ENCODE results near the gene SENP1.

SENP1 gene

DNA sequence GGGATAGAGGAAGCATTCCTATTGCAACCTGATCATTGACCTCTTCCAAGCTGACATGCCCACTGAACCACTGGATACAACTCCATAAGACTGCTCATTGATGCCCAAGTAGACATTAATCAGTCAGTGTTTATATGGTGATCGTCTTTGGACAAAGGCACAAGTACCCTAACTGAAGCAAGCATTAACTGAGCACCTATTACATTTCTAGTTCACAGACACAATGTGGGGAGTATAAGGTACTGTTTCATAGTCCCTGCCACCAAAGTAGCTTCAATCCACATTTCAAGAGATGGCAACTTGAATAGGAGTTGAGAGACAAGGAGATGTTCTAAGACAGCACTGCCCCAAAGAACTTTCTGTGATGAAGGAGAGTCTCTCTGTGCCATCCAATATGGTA, 90.8 kb downstream of the SENP1 start:
- no peak for DNase-seq

DNA sequence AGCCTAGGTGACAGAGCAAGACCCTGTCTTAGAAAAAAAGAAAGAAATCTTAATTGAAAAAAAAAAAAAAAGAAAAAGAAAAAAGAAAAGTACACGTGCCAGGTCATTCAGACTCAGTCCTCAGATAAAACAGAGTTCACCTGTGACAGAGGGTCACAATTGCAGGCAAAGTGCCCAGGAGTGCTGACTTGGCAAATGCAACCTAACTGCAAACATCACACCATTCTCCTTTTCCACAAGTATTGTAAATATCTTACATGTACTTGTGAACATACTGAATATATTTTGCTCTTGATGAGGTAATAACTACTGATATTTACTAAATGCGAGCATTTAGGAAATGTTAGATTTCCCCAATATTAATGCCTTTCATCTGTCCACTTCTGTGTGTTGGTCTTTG, 92.6 kb downstream of the SENP1 start:
- no peak for DNase-seq

DNA sequence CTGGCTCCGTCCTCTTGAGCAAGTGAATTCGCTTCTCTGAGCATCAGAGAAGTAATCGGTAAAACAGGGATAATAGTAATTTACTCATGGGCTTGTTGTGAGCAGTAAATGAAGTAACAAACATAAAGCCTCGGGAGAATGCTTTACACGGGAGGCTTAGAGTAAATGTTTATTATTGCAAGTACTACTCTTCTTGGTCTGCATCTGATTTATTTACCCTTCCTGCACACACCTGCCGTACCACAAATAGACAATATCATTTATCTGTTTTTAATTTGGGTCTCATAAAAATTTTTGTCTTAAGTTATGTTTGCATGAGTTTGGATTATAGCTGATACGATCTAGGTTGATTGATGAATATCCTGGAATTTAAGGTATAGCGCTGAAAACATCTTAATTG, 93.8 kb downstream of the SENP1 start:
- DNase-seq = no peak

DNA sequence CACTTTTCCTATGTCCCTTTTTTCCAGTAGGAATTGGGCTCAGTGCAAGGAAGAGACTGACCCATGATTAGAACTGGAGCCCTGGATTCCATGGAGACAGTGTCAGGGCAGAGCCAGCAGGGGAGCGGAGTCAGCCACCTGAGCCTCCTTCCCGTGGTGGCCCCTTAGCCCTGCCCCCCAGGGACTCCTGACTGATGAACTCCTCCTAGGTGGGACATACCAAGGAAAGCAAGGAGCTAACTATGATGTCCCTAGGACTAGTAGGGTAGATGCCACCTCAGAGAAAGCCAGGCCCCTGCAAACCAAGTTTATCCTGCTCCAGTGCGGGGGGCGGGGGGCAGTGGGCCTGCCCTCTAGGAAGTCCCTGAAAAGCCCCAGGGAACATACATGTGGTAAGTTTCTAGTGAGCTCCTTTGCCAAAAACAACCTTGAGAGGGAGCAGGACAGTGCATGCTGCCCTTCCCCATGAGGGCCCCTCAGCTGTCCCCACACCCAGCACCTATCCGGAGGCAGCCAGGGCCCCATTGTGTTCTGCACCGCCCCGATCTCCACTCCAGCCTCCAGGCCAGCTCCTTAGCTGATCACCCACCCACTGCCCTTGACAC, 95.4 kb downstream of the SENP1 start:
- no peak for DNase-seq

DNA sequence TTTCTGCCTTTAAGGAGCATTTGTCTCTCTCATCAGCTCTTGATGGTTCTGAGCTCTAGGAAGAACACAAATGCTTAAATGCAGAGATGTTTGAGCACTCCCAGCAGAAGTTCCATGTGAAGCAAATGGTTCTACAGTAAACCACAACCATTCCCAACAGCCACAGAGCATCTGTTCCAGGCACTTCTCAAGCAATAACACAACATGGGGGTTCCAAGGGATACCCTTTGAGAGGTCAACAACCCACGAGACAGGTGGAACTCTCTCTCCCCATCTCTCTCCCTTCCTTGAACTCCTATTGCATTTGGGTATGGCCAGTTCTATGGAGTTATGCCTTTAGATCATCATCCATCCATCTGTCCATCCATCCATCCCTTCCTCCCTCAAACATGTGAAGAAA, 96.4 kb downstream of the SENP1 start:
- DNase-seq = no peak

DNA sequence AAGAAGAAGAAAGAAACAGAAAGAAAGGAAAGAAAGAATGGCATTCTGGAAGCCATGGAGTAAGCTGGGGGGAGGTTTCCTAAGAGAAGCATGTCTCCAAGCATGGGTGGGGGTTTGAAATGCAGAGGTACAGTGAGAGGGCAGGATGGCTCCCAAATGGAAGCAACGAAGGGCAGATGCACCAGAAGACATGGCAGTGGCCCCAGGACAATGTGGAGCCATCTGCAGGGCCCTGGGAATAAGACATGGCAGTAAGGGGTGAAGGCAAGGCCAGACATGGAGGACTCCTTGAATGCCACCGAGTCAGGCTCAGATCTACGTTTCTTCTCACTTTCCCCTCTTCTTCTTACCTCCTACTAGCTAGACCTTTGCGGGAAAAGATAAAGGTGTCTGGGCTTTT, 96.9 kb downstream of the SENP1 start:
- no peak for DNase-seq

DNA sequence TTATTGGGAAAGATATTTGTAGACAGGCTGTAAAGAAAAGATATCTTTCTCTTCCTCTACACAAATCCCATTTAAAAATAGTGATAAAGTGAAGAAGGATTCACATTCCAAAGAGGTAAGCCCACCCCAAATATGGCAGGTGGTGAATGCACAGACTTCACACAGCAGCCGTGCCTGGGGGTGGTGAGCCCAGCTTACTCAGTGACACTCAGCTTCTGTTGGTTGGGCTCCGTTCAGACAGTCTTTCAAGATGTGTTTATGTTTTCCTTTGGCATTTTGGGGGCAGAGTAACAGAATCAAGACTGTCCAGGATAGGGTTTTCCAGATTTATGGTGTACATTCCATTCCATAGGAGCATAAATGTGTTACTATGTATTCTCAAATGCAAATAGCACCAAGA, 97.5 kb downstream of the SENP1 start:
- DNase-seq = no peak

DNA sequence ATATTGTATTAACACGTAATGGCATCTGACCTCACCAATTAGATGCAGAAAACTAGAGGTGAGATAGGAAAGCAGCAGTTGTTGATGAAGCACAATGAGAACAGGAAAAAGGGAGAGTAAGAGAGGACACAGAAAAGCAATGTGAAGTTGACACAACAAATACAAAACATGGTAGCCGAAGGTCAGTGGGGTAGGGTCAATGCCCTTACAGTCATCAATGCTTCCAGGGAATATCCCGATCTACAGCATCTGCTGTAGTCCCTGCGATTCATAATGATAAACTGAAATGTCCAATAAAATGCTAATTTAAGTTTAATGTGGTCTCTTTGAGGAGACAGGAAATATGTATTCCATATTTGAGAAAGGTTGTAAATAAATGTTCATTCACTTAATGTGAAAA, 98.7 kb downstream of the SENP1 start:
- no peak for DNase-seq

DNA sequence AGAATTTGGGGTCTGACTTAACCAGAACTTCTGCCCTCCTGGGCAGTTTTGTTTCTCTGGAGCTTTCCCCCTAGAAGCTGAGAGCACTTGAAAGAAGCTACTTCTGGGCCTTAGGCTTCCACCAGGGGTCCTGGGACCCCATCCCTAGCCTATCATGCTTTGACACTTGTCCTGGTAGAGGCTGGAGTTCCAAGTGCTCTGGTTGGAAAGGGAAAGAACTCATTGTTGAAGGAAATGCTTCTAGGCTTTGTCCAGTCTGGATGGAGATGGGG, 100.2 kb downstream of the SENP1 start:
- no peak for DNase-seq

DNA sequence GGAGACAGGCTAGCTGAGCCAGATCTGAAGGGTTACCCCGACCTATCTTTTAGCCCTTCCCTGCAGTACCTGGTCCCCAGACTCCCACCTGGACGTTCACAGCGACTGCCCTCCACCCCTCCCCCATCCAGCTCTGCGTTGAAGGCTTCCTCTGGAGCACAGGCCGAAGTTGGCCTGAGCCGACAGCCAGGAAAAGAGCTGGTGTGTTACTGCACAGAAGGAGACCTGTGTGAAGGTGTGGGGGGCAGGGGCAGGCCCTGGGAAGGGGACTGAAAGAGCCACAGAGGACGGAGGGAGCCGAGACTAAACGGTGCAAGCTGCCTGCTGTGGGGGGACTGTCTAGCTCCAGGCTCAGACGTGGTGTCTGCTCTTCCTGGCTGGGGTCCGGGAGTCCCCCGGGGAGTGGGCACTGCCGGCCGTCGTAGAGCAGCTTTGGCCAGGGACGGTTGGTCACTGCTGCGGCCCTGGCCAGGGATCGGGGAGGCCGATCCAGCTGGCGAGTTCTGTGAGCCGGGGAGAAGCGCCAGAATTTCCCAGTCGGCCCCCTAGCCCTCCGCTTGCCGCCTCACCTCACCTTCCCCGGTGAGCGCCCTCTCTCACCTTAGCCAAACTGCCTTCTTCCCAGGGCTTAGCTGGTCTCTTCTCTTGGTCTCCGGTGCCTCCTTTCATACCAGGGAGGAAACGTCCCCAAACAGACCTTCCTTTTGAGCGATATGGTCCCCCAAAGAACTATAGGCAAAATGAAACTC, 100.7 kb downstream of the SENP1 start:
- DNase-seq = no peak

DNA sequence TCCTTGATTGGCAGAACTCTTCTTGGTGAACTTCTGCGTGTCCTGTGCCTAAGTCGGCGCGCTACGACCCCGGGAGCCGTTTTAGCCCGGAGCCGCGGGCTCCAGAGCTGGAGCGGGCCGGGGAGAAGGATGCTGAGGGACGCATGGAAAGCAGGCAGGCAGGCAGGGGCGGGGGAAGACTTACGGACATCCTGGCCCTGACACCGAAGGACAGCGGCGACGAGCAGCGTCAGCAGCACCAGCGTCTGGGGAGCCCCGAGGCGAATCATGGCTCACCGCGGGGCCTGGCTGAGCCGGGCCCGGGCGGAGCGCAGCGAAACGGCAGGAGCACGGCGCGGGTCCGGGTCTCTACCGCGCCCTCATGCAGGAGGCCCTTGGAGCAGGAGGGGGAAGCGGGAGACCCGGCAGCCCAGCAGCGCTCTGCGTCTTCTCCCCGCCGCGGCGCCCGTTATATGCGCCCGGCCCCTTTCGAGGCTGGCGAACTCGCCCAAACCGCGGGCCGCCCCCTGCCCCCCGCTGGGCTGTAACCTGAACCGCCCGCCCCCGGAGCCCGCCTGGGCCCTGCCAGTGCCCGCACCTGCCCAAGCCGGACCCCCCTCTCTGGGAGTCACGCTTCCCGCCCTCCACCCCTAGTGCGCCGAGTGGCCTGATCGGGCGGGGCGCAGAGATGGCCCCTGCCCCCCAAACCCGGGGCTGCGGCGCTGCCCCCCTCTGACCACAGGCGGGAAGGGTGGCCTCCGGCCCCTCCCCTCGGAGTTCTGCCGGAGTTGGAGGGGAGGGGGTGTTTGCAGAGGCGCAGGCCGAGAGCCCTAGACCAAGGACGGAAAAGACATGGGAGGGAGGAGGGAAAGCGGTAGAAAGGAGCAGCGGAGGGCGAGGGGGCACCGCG, 101.6 kb downstream of the SENP1 start, which contains the start of gene COL2A1:
Gene COL2A1, minus strand, starts transcription at position 424 of the 889 bp plus-strand sequence. Its CDS starts 155 bp downstream, at position 269.
- peak; percentile 24 for DNase-seq

DNA sequence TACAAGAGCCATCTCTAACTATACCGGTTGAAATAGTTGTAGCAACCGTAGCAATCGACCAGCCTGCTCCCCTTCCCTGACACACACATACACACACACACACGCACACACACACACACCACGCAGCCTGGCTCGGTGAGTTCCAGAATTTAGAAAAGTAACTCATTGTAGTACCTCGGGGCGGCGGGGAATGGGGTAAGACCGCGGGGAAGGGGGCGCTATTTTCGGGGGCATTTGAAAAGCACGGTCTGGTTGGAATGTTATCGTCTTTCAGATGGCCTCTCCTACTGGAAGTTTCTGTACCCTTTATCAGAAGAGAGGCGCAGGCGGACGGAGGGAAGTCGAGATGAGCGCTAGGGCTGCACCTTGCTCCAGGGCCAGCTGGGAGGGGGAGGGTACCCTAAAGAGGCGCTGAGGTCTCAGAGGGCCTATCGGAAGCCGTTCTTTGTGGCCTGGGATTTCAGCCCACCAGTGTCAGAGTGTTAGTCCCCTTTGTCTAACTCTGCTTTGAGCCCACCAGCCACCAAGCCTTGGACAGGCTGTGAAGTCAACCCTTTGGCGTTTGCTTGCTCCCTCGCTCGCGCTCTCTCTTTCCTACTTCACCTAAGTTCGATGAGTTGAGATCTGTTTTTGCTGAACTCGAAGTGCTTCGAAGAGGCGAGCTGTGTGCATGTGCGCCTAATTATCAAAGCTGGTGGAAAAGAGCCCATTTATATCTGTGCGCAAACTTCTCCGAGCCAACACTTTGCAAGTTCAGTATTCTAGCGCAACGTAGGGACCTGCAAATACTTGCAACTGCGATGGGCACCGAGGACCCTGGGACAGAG, 102.4 kb downstream of the SENP1 start:
- no peak for DNase-seq

DNA sequence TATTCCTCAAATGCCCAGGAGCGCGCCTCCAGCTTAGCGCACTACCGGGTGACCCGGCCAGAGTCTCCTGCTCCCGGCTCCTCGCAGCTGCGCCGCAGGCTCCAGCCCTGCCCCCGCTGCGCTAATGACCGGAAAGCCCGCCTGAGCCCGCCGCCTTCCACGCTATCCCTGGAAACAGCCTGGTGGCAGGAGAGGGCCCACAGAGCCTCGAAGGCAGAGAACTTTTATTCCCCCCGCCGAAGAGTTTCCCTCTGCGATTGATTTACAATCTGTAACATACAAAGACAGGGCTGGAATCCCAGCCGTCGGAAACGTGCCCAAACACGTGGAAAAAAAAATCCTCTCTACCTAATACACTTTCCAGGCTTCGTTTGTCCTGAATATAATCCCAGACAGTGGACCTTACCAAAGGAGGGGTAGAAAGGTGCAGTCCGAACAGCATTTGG, 103.1 kb downstream of the SENP1 start:
- no peak for DNase-seq

DNA sequence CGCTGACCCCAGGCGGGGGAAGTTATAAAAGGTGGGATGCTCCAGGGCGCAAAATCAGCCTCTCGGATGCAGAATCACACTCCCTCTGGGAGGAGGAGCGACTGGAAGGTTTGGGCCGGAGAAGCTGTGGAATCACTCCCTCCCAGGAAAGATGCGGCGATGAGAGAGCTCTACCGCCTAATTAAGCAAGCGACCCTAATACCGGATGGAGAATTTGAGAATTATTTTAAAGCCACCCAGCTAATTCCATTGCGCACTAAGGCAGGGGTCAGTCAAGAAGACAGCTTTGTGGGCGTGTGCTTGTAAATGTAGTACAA, 103.5 kb downstream of the SENP1 start:
- DNase-seq = no peak

DNA sequence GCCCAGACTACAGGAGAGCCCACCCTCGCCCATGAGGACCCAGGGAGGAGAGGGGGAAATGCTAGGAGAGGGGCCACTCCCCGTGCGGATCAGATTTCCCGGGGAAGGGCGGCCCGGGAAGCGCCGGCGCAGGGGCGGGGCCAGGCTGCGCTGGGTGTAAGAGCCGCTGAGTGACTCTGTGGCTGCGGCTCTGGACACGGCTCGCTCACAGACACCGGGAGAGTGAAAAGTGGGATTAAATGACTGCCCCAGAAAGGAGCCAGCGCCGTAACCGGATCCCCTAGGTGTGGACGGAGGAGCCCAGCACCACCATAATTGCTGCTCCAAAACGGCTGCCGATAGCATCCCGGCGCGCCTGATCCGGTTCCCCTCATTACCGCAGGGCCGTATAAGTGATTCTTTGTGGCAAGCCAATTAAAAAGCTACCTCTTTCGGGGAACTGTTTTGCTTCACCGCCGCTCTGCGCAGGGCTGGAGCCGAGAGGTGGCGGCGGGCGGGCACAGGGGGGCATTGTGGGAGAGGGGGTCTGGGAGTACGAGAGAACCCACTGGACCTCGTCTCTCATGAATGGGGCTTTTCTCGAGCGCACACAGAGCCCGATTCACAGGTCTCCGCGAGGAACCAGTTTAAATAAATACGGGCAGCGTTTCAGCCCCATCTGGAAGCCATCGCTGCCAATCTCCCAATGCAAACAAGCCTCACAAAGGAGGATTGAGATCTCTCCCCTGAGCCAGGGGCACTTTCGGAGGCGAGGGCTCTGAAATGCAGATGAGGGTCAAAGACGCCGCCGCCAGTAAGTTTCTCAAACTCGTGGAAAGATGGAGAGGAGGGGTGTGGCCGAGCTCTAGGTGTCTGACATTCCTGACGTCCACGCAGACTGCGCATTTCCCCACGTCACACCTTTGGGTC, 104.1 kb downstream of the SENP1 start:
- no peak for DNase-seq

DNA sequence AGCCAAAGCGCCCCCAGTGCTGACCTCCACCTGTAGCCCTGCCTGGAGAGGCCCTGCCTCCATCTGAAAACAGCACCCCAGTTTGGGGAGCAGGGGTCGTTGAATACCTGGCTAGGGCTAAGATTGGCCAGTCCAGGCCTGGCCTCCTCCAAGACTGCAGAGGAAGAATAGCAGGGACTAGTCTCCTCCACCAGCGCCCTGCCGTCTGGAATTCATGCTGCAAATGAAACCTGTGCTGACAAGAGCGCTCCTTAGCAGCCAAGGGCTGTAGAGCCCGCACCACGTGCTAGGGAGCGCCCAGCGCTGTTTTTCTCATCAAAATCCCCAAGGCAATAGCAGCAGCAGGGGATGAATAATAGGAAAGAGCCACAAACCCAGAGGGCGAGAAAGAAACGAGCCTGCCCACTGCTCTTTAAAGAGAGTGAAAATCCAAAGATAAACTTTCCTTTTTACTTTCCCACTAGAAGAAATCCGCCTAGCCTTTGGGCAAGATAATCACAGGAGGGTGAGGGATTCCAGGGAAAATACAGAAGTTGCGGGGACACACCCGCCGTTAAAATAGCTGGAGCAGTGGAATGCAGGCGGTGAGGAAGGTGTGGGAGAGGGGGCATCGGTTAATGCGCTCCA, 104.9 kb downstream of the SENP1 start:
- no peak for DNase-seq

DNA sequence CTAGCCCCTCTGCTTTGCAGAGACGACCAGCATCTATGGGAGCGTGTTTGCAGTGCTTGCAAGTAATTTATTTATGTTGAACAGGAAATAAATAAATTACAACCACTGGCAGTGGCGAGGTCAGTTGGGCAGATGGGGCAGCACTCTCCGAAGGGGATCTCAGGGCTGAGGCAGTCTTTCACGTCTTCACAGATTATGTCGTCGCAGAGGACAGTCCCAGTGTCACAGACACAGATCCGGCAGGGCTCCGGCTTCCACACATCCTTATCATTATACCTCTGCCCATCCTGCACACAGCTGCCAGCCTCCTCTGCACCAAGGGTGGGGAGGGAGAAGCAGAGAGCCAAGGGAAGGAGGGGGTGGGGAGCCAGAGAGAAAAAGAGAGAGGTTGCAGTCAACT, 106.1 kb downstream of the SENP1 start:
- DNase-seq = no peak

DNA sequence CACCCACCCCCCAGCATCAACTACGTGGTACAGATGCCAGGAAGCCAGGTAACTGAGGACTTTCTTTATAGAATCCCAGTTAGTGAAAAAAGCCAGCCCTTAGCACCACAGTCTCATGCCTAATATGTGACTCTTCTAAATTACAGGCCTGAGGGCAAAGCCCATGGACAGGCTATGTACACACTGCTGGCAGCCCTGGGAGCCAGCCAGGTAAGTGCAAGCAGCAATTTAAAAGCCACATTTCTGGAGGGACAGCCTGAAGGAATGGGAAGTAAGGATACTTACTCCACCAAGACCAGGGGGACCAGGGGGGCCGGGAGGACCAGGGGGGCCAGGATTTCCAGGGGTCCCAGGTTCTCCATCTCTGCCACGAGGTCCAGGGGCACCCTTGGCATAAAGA, 108.6 kb downstream of the SENP1 start:
- no peak for DNase-seq

DNA sequence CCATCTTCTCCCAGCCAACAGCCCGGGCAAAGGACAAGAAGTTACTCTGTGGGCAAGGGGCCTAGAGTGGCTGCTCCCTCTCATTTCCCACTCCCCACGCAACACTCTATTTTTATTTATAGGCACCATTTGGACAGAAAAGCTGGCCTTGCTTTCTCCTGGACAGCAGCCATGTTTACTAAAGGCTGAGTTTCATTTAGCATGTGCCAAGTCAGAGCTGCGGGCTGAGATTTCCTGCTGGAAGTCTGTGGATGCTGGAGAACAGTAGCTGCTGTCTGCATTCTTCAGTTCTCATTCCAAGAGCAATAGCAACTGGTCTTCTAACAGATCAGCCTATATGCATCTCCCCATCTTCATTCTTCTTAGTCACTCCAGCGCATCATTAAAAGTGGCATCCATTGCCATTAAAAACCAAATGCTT, 109.9 kb downstream of the SENP1 start:
- DNase-seq = no peak

DNA sequence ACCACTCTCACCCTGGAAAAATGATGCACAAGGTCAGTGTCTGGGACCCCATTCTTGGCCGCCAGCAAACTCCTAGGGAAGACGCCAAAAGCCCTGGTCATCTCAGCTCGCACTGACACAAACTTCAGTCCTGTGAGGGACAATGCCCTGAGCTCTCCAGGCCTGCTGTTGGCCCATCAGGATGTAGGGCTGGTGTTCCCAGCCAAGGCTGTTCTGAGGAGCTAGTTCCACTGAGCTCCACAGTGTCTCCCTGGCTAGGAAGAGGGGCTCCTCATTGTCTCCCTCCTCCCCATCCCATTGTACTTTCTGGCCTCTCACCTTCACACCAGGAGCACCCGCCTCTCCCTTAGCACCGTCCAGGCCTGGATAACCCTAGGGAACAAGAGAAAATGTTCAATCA, 112.4 kb downstream of the SENP1 start:
- DNase-seq = no peak
